Panc1 (cell line): ENCODE measurements around the gene COX8A. TPM values are rescaled to one million over a fixed set of nuclear protein-coding genes. Genes with fewer than 3 reads are reported as not detected.

Experiments
- total RNA-seq: library from RNA; stranded (reverse); gene quantifications from one replicate; pipeline ENCODE4 v1.2.1, GENCODE V29; 2021; ENCODE audit not compliant: unreplicated experiment

Gene COX8A
- total RNA-seq, 1 experiment from 2014 or later = 613 TPM

Other genes starting within 250 kb of the COX8A start
- gene ZFTA, start 205.8 kb upstream of the COX8A start, total RNA-seq = 16.1 TPM
- gene SPINDOC, start 161.2 kb upstream of the COX8A start, total RNA-seq = 59.1 TPM
- gene MARK2, start 135.5 kb upstream of the COX8A start, total RNA-seq = 41.1 TPM
- gene RCOR2, start 57.5 kb upstream of the COX8A start, total RNA-seq = 10.2 TPM
- 43.2 TPM for gene NAA40, start 35.6 kb upstream of the COX8A start, total RNA-seq
- gene OTUB1, start 11.8 kb downstream of the COX8A start, total RNA-seq = 118 TPM
- 0.51 TPM for gene FLRT1, start 61.3 kb downstream of the COX8A start, total RNA-seq
- gene MACROD1, start 191.5 kb downstream of the COX8A start, total RNA-seq = 16.8 TPM
- 344 TPM for gene STIP1, start 211.6 kb downstream of the COX8A start, total RNA-seq
- 2.9 TPM for gene FERMT3, start 232.1 kb downstream of the COX8A start, total RNA-seq